Retina (tissue), 1 donor: ENCODE results near the gene LRMDA.
"Not testable (repeated sequence)": the region's sequence is repeated elsewhere in the genome, so short reads cannot be mapped to it uniquely, and the experiment has no call there.

Source experiments
- DNase-seq: peaks from one replicate; pipeline ENCODE4 v3.0.0-alpha.2; 2016

Gene LRMDA

GRCh38 chr10:75617485-75618155 is 186.2 kb downstream of the LRMDA start:
- no peak for DNase-seq

DNA sequence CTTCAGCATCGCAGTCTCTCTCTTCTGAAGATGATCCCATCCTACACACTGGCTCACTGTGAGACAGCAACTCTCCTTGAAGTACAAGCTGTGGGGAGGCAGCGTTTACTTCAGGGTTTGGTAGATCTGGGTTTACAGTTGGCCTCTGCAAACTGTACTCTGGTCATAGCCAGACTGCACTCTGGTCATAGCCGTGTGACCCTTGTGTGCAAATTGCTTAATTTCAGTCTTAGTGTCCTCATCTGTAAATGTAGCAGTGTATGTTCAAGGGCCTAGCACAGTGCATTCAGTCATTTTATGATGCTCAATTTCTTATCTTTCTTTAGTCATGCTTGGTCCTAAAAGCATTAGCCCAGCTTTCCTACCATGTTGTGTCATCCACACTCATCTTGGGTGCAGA is 188.2 kb downstream of the LRMDA start:
- DNase-seq = no peak

GRCh38 chr10:75620356-75620755 is 188.9 kb downstream of the LRMDA start:
- no peak for DNase-seq

DNA sequence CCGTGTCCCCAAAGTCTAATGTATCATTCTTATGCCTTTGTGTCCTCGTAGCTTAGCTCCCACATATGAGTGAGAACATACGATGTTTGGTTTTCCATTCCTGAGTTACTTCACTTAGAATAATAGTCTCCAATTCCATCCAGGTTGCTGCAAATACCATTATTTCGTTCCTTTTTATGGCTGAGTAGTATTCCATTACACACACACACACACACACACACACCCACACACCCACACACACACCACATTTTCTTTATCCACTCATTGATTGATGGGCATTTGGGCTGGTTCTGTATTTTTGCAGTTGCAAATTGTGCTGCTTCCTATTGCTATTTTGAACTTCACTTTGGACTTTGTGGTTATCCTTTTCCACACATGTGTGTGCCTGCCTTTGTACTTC is 189.6 kb downstream of the LRMDA start:
- not testable (repeated sequence) for DNase-seq

- no peak for DNase-seq
Measured at GRCh38 chr10:75622503-75622902, 191.1 kb downstream of the LRMDA start.

DNA sequence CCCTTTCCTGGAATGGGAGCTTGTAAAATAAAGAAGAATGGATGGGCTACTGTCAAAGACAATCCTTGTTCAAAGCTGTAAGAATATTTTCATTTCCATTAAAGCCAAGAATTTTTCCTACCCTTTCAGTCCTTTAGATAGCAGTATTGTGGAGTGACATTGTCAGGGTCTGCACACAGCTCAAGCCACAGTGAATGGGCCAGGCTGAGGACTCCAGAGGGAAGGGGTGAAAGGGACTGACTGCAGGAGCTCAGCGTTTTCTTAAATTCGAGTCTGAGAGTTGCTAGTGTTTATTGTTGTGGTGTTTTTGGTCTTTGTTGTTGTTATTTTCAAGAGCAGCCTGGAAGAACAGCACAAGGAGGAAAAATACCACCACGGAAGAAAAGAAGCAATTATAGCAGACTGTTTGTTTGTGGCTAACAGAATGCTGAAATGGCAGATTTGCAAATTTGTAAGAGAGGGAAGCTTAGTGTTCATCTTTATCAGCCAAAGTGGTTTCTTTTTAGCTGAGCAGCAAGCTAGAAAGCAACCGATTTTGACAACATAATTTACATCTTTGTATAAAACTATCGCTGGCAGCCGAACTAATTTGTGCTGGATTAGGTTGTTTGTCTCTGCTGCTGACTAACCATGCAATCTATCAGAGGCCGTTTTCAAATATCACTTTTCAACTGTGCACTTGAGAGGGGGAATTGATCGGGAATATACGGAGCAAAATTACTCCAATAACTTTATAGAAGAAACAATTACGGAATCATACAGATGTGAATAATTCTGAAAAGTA is 192.1 kb downstream of the LRMDA start:
- no peak for DNase-seq

- DNase-seq = no peak
Measured at GRCh38 chr10:75624638-75625037, 193.2 kb downstream of the LRMDA start.

- DNase-seq = no peak
Measured at GRCh38 chr10:75630746-75631145, 199.3 kb downstream of the LRMDA start.

- DNase-seq = no peak
Measured at GRCh38 chr10:75632805-75633462, 201.5 kb downstream of the LRMDA start.

DNA sequence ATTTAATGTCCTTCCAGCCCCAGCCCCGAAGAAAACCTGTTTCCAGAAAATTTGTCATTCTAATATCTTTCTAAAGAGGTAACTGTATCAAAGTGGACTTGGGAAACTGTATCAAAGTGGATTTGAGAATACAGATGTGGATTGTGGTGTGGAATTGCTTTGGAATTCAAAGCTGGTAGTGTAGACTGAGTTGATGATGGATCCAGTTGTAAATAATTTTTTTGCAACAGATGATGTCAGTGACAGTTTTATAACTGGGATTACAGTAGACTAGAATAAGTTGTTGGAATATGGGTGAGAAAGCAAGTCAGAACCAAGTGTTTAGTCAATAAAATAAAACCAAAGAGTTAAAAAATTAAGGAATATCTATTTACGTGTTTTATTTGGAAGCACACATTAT is 202.1 kb downstream of the LRMDA start:
- DNase-seq = no peak

DNA sequence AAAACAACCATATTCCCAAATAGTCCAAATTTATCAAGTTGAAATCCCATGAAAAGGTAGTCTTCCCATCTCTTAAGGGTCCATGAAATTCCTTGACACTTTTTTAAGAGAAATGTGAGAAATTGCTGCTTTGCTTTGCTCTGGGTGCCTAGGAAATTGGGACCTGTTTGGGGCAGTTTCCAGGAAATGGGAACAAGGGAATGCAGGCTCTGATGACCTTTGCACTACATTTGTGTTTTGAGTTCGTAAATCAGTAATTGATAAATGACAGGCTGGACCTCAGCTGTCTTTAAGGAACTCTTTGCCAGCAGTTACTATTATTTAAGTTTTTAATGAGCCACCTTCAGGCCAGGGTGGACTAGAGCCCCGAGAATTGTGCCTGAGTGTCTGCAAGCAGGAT is 203.5 kb downstream of the LRMDA start:
- DNase-seq = no peak

- no peak for DNase-seq
Measured at GRCh38 chr10:75638752-75639151, 207.3 kb downstream of the LRMDA start.

DNA sequence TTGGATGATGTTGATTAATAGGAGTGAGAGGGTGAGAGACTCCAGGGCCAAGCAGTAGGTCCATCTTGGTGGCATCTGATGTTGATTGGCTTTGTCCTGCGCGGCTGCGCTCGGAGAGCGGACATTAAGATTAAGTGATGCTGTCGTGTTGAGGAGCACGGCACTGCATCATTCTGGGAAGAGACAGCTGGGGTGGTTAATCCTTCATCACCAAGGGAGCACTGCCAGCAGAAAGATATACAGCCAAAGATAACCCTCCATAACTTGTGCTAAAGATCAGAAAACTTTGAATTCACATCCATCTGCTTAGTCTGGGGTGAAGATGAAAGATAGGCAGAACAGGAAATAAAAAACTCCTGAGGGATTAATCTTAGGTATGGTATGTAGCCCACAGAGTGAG is 208.3 kb downstream of the LRMDA start:
- no peak for DNase-seq

DNA sequence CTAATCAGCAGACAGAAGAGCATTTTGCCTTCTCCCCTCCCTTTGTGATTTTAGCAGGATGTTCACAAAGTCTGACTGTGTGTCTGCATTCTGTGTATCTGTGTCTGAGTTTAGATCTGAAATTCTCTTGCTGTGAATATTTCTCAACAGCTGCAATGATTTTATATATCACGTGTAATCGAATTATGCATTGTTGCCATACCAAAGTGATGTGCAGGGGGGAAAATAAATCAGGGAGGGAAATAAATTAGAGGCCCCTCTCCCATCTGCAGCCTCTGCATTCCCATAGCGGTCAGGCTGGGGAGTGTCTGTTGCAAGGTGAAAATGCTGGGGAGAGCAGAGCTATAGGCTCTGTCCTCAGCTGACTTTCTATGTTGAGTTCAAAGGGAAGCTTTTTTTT is 209.0 kb downstream of the LRMDA start:
- DNase-seq = no peak

GRCh38 chr10:75640803-75641202 is 209.4 kb downstream of the LRMDA start:
- no peak for DNase-seq

- no peak for DNase-seq
Measured at GRCh38 chr10:75643405-75643804, 212.0 kb downstream of the LRMDA start.

GRCh38 chr10:75643944-75644692 is 212.7 kb downstream of the LRMDA start:
- no peak for DNase-seq

- DNase-seq = no peak
Measured at GRCh38 chr10:75645704-75646103, 214.3 kb downstream of the LRMDA start.

GRCh38 chr10:75646218-75646915 is 214.9 kb downstream of the LRMDA start:
- no peak for DNase-seq

DNA sequence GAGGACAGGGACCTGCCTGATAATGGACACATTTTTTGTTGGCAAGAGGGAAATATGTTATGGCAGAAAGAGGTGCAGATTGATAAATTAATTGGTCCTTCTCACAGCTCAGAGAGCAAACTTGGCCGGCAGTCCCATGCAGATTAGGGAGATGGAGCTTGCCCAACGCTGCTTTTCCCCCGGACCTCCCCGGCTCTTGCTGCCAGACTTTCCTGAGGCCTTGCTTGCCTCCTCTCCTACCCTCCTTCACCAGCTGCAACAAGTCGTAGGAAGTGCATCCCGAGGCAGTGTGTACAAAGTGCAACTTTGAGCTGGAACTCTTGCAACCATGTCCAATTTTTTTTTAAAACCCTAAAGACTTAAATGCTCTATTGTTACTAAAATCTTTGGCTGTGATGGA is 215.5 kb downstream of the LRMDA start:
- DNase-seq = no peak

GRCh38 chr10:75647675-75648074 is 216.3 kb downstream of the LRMDA start:
- no peak for DNase-seq

GRCh38 chr10:75648351-75648750 is 216.9 kb downstream of the LRMDA start:
- no peak for DNase-seq

- DNase-seq = no peak
Measured at GRCh38 chr10:75648854-75649253, 217.4 kb downstream of the LRMDA start.
